ENCODE measurements around the gene IGFBP5.

IGFBP5 gene

DNA sequence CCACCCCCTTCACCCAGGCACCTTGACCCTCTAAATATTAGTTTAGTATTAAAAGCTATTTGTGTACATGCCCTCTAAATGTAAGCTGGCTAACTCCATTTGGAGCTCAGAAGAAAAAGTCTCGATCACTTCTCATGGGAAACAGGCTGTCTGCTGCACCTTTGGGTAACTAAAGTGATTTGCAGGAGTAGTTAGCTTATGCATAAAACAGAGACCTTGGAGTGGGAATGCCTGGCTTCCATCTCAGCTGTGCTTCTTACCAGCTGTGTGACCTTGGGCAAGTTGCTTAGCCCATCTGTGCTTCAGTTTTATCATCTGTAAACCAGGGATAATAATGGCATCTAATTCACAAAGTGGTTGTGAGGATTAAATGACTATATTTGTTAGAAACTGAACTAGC, 32.2 kb downstream of the IGFBP5 start:
- no peak for DNase-seq

DNA sequence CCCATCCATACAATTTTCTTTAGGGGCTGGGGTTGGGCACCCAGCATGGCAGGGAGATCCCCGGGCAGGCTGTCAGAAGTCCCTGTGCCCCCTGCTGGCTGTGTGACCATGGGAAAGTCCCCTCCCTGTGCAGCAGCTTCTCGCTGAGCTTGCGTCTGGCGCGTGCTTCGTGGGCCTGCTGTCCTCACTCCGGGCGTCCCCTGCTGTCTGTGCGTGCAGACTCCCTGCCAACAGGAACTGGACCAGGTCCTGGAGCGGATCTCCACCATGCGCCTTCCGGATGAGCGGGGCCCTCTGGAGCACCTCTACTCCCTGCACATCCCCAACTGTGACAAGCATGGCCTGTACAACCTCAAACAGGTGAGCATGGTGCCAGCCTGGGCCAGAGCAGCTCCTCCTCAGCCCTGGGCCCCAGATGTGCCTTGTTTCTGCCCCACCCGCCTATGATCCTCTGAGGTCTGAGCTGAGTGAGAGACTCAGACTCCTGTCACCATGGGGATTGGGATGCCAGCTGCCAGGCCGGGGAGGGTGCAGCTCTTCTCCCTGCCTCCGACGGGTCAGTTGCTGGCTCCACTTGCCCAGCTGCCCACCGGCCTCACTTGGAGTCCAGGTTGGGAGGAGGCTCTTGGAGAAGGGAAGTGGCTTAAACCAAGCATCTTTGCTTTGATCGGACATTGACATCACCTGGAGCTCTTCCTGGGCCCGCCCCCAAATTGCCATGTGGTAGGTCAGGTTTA, 33.5 kb downstream of the IGFBP5 start:
- no peak for DNase-seq

DNA sequence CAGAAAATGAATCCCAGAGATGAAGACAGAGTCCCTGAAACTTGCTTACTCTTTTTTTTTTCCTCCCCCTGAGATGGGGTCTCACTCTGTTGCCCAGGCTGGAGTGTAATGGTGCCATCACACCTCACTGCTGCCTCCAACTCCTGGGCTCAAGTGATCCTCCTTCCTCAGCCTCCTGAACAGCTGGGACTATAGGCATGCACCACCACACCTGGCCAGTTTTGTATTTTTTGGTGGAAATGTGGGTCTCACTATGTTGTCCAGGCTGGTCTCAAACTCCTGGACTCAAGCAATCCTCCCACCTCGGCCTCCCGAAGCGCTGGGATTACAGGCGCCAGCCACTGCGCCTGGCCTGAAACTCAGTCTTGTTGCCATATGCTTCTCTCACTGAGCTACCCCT, 34.3 kb downstream of the IGFBP5 start:
- DNase-seq: no peak

DNA sequence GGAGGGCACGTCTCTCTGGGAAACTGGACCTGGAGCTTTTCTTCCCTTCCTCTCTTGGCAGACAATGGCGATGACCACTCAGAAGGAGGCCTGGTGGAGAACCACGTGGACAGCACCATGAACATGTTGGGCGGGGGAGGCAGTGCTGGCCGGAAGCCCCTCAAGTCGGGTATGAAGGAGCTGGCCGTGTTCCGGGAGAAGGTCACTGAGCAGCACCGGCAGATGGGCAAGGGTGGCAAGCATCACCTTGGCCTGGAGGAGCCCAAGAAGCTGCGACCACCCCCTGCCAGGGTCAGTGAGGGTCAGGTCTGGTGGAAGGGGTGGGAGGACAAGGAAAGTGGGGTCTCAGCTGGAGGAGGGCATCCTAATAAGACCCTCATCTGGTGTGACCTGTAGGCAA, 34.9 kb downstream of the IGFBP5 start:
- DNase-seq: no peak

DNA sequence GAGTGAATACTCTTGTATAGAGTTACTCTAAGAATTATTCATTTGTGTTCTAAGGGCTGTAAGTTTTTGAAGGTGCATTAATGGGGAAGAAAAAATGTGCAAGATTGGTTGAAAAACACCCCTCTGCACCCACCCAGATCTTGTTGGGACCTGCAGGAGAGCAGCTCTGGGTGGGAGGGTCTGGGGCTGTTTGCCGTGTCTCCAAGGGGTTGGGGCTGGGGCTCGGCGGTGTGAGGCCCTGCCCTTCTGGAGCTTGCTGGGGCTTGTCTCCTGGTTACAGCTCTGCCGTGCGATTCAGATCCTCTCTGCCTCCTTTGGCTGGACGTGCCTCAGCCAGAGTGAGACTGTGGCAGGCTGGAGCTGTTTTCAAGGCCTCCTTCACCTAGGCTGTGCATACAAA, 36.1 kb downstream of the IGFBP5 start:
- no peak for DNase-seq

DNA sequence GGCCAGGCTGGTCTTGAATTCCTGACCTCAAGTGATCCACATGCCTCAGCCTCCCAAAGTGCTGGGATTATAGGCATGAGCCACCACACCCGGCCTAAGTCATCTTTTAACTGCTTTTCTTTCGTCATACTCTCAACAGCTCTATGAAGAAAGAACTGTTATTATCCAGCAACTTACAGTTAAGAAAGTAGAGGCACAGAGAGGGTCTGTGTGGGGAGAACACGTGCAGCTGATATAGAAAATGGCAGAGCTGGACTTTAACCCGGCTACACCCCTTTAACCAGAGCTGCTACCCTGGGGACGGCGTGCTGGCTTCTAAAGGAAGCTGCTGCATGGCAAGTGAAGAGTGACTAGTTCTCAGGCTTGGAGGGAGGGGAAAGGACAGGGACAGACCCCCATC, 36.6 kb downstream of the IGFBP5 start:
- DNase-seq: no peak

DNA sequence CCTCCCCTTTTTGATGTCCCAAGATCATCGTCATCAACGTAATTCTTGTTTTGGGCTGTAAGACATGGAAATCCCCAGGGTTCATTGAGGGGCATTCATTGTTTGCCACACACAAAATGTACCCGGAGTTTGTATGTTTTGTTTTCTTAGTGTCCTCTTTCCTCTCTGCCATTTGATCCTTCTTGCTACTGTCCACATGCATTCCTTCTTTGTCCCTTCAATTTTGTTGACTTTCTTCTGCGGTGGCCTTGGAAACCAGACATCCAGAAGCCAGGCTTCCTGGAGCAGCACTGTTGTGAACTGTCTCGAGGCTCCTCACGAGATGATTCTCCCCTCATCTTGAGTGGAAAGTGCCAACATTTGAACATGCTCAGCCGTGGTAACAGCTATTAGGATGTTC, 37.4 kb downstream of the IGFBP5 start:
- DNase-seq: no peak

DNA sequence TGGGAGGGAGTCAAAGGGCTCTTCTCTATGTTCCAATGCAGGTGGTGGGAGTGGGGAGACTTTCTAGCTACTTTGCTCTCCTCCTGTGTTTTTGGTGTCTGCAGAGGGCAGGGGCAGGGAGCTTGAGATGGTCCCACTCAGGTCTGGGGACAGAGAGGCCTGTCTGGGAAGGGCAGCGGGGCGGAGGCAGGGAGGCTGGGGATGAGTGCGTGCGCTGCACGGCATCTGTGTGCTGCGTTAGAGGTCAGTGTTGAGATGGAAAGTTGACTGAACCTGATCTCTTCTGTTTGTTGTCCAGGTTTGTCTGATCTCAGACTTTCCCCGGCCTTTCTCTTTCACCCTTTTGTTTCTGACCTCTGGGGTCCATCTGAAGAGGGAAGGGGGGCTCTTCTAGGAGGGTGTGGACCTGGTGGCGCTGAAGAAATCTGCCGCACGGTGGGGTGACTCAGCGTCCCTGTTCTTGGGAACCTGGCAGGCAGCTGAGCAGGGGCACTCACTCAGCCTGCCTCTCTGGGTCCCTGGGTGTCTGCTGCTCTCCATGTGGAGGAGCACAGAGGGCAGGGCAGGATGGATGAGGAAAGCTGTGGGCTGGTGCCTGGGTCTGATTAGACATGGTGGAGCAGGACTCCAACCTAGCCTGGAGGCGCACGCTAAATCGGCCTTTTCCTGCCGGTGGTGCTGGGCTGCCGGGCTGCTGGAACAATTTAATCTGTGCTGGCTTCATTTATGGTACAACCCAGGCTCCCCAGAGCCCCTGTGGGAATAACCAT, 38.1 kb downstream of the IGFBP5 start:
- no peak for DNase-seq

DNA sequence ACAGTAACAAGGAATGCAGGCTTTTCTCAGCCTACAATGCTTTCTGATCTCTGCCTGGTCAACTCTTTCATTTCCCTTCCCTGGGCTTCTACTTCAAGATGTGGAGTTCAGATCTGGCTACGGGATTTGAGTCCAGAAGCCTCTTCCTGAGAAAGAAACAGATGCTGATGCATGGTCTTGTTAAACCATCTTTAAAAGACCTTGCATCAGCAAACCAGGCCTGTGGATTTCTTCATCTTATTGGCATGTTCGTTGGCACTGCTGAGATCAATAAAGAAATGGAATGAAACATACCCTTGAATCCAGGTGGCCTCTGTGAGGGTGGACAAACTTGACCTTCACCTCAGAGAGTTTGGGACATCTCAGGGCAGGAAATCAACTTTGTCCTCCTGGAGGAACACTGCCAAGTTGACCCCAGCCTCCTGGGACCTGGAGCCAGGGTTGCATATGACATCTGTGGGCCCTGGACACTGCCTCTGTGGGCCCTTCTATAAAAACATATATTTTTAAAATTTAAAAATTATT, 40.8 kb downstream of the IGFBP5 start:
- no peak for DNase-seq

DNA sequence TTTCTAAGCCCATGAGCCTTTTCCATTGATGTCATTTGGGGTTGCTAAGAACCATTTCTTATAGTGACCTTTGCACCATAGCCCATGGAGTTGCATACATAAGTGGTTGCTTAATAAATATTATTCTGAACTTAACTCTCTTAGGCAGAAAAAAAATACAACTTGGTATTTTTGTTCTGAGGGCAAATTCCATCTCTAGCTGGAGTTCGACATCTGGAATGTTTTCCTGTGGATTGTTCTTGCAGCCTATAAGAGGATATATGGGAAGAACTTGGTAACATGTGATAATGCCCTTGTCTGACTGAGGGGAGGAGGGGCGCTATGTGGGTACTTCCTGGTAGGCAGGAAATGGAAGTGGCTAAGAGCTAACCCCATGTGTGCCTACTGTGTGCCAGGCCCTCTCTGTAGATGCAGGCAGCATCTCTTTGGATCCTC, 41.4 kb downstream of the IGFBP5 start:
- DNase-seq: no peak

DNA sequence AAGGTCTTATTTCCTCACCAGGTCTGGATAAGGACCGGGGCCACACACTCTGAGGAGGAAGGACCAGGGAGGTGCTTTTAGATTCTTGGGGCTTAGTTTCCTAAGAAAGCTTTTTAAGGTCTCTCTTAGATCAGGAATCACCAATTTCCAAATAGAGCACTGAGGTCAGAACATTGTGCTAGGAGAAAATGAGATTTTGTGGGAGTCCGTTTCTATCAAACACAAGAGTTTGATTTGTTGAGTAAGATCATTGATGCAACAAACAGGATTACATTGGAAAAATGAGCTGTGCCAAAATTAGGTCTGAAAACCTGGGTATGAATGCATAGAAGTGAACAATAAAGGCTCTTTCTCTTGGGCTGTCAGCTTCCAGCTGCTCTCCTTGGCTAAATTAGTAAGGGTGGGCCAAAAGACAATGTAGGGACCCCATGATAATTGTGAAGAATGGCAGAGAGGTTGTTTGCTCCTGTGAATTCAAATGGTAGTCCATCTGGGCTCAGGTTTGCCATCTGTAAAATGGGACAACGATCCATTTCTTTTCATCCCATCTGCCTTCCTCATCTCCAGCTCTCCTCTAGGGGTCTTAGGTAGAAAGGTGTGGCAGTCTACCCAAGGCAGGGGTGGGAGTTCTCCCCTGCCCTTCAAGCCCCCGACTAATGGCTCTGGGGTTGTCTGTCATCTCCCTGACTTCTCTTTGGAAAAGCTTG, 42.1 kb downstream of the IGFBP5 start:
- DNase-seq: no peak

DNA sequence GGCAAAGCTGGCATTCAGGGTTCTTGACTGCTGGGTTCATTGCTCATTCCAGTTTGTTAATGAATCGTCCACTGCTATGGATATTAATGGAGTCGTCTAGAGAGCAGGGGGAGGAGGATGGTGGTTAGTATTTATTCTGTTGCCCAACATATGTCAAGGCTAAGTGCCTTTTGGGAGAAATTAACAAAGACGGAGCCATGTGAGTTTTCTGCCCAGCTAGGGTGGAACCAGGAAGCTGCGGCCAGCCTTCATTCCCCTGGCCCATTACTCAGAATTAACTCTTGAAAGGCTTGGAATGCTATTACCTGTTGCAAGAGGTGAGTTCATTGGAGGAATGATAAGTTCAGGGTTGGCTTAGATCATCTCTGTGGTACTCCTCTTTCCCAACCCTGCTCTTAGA, 42.8 kb downstream of the IGFBP5 start:
- no peak for DNase-seq

DNA sequence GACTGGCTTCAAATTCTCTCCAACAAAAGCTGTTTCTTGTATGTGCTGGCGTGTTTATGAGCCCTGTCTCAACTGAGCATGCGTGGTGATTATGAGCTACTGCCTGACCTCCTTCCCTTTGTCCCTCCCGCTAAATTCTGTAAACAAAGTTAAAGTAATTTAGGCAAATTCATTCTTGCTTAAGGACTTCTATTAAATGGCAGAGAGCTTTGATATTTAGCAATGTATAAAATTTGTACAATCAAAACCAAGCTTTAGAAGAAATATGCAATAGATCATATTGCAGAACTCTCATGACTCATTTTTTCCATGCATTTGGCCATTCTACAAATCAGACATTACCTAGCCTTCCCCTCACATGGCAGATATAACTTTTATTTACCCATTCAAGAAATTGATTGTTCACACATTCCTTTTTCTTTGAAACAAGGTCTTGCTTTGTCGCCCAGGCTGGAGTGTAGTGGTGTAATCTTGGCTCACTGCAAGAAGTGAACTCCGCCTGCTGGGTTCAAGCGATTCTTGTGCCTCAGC, 43.9 kb downstream of the IGFBP5 start:
- no peak for DNase-seq

DNA sequence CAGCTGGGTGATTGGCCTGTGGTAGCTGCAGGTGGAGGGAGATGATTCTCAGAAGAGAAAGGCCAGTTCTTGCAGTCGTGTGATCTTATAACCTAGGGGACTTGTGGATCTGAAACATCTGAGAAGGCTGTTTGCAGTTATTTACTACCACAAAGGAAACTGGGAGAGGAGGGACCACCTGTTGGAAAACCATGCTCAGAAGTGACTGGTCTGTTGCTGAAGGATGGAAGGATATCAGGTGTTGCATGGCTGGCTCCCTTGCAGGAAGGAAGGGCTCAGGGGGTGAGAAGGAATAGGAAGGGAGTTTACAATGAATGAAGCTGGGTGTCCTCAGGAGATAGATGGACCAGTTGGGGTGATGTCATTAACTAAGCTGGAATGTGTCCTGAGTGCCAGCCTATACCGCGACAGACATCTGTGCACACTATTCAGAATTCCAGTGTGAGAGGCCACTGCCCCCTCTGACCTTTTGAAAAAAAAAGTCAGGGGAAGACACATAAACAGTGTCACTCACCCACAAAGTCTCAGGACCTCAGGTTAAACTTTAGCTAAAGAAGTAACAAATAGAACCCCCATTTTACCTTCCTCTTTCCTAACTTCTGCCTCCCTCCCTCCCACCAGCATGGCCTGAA, 44.6 kb downstream of the IGFBP5 start:
- DNase-seq: no peak

DNA sequence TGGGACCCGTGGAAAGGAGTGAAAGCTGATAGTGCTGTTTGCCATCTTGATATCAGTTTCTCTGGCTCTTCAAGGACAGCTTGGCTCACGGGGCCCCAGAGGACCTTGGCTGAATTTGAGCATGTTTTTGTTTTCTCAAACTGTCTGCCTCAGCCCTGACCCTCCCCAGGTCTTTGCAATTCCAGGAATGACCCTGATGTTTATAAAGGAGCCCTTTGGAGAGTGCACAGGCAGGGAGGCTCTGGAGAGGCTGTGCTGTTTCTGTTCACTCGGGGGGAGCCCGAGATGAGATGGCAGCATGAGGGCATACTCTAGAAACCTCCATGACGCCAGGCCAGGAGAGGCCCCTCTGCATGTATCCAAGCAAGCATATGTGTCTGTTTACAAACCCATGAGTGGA, 45.8 kb downstream of the IGFBP5 start:
- DNase-seq: no peak

DNA sequence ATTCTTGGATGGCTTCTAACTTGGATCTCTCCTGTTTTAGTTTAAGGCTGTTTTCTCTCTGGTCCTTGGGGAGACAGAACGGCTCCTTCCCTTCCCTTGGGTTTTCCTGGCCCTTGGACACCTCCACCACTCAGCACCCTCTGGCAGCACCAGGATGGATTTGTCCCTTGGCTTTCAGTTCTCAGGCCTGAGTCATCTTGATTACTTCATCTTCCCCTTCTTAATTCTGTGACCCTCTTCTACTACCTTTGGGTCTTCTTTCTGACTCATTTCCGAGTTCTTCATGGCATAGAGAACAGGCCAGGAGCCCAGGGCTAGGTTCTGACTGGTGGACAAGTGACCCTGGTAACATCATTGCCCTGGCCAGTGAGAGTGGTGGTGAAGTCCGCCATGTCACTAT, 47.2 kb downstream of the IGFBP5 start:
- no peak for DNase-seq

DNA sequence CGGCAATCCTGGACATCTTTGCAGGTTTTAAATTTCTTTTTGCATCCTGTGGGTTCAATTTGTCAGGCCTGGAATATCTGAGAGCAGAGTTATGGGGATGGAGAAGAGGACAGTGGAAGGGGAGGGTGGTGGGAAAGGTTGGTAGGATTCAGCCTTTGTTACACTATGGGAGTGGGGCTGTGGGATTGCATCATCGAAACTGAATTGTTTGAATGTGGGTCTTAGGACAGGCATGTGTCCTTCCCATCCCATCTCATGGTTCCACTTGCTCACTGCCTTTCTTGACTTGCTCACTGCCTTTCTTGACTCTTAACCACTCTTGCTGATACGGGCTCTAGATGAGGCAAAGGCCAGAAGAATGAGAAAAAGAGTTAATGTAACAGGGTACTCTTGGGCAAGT, 49.2 kb downstream of the IGFBP5 start:
- DNase-seq: no peak

DNA sequence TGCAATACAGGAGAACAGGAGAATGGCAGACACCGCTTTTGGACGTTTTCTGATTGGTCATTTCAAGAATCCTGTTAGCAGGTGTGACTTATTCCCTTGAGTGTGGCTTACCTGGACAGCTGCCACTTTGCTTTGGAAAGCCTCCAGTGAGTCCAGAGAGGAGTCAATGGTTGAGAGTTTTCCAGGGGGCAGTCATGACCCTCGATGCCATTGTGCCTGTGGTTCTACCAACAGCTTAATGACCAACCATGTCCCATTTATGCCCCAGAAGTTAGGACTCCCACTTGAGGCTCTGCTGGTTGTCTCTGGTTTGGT, 49.8 kb downstream of the IGFBP5 start:
- DNase-seq: no peak

DNA sequence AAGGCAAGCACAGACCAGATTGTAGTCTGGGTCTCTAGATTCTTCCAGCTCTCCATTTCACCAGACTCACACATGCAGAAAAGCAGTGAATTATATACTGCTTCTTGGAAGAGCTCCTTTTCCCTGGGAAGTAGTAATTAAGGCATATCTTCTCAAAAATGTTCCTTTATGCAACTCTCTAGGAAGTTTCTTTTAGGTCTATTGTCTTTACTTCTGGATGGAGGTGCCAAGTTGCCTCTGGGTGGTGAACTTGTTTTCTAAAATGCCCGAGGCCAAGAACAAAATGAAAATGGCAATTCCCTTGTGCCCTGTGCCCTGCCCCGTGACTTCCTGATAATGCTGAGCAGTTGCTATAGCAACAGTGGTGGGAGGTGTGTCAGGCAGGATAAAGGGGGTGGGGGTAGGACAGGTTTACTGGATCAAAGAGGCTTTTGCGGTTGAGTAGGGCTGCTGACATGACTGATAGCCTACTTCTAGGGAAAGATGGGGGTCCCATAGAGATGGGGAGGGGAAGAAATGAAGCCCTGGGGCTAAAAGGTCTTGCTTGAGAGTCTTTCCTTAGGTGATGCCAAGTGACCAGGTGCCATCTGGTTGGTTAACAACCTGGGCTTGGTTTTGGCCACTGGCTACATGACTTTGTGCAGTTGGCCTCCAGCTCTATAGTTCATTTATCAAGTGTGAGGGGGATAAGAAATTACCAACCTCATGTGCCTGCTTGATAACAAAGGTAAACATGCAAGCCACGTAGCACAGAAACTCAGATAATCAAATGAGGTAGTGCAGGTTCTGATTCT, 50.3 kb downstream of the IGFBP5 start:
- peak; percentile 6 for DNase-seq

DNA sequence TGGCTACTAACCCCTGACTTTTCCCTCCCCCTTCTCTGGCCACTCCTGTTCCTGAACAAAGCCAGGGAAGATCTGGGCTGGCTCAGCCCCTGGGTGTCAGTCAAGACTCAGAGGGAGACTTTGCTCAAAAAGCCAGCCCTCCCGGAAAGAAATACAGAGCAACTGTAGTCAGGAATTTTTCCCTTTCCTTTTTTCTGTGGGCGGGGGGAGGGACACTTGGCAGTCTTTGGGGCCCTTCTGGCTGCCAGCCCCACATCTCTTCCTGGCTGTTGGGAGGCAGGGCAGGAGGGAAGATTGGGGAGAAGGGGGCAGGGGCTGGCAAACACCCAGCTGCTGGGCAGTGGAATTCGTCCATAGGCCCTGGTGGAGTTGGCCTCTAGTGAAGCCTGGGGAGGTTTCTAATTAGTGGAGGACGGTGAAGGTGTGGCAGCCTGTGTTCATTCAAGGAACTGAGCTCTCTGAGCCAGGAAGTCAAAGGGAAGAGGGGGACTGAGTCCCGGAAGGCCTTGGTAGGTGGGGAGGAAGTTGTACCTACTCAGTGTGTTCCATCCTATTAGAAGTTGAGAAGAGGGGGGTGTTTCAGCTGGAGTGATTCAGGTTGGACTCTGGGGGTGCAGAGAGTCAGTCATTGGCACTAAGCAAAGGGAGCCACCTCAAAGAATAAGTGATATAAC, 51.2 kb downstream of the IGFBP5 start:
- DNase-seq: no peak

DNA sequence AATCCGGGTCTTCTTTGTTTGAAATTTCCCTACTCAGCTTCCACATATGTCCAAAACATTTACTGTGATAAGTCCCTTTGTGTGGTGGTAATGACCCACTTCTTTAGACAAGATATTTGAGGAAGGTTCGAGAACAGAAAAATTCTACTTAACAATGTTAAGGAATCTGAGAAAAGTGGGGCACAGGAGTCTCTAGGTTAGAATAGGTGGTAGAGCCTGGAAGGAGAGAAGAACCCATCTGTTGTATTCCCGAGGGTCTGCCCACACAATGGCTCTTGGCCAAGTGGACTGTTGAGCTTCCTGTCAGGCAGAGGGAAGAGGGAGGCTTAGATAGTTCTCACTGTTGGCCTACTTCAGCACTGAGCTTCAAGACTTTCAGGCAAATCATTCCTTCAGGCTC, 57.9 kb downstream of the IGFBP5 start:
- DNase-seq: no peak

Data from NCI-H1436 treated with DMSO at 0.1 percent for 48 hours (cell line).